ENCODE results near the gene TFF2. TPM values are rescaled to one million over a fixed set of nuclear protein-coding genes. Genes with fewer than 3 reads are reported as not detected.

Gene TFF2
- total and polyA plus RNA-seq, 2 experiments from 2014 or later, result not detected

- Histone ChIP-seq H3K27me3 (peaks cover 6% of the 10 kb centered on the region), H3K4me3 (no peak overlapping the region), H3K27ac (no peak overlapping the region), H3K4me1 (ENCODE audit: low read depth) (no peaks in the 10 kb centered on the region), H3K9me3 (ENCODE audit: low read depth) (no peaks in the 10 kb centered on the region), H3K36me3 (no peaks in the 10 kb centered on the region)
- DNase-seq (ENCODE audit: low read depth in 1 of 2, low spot score in 1 of 2), result no peak
- no peak for TF ChIP-seq CTCF (IDR thresholded peaks at IDR 0.05; ENCODE audit: low read depth, low read length)
Observed at GRCh38 chr21:42369821-42370220, 19.0 kb upstream of the TFF2 start.

- Histone ChIP-seq H3K4me3 (no peak overlapping the region), H3K27ac (no peak overlapping the region), H3K36me3 (no peaks in the 10 kb centered on the region), H3K27me3 (no peaks in the 10 kb centered on the region), H3K9me3 (ENCODE audit: low read depth) (no peaks in the 10 kb centered on the region), H3K4me1 (ENCODE audit: low read depth) (no peaks in the 10 kb centered on the region)
- TF ChIP-seq CTCF (IDR thresholded peaks at IDR 0.05; ENCODE audit: low read depth, low read length), result no peak
- DNase-seq (ENCODE audit: low read depth in 1 of 2, low spot score in 1 of 2), result no peak
Observed at GRCh38 chr21:42367367-42368165, 16.8 kb upstream of the TFF2 start.

- Histone ChIP-seq H3K36me3 (no peaks in the 10 kb centered on the region), H3K9me3 (ENCODE audit: low read depth) (no peaks in the 10 kb centered on the region), H3K4me1 (ENCODE audit: low read depth) (no peaks in the 10 kb centered on the region), H3K27ac (no peak within 1 kb of the TSS), H3K27me3 (no peaks in the 10 kb centered on the region), H3K4me3 (no peak within 1 kb of the TSS)
- TF ChIP-seq CTCF (IDR thresholded peaks at IDR 0.05; ENCODE audit: low read depth, low read length), result no peak
- no peak for DNase-seq (ENCODE audit: low read depth in 1 of 2, low spot score in 1 of 2)
Observed at GRCh38 chr21:42366292-42367010, 15.7 kb upstream of the TFF2 start, which contains the start of gene TFF1. TSS of gene TFF1 (minus strand) at chr21:42366535. CDS start at chr21:42366495, 40 bp downstream.

GRCh38 chr21:42365770-42366169 is 15.0 kb upstream of the TFF2 start:
- H3K27ac ChIP-seq, result no peak overlapping the region
- no peak for TF ChIP-seq CTCF (IDR thresholded peaks at IDR 0.05; ENCODE audit: low read depth, low read length)
- no peaks in the 10 kb centered on the region for H3K27me3 ChIP-seq
- DNase-seq (ENCODE audit: low read depth in 1 of 2, low spot score in 1 of 2), result no peak
- no peak overlapping the region for H3K4me3 ChIP-seq
- H3K36me3 ChIP-seq, result no peaks in the 10 kb centered on the region
- no peaks in the 10 kb centered on the region for H3K4me1 ChIP-seq (ENCODE audit: low read depth)
- H3K9me3 ChIP-seq (ENCODE audit: low read depth), result no peaks in the 10 kb centered on the region

- H3K27me3 ChIP-seq, result no peaks in the 10 kb centered on the region
- no peak for TF ChIP-seq CTCF (IDR thresholded peaks at IDR 0.05; ENCODE audit: low read depth, low read length)
- no peak overlapping the region for H3K27ac ChIP-seq
- DNase-seq (ENCODE audit: low read depth in 1 of 2, low spot score in 1 of 2), result no peak
- H3K36me3 ChIP-seq, result no peaks in the 10 kb centered on the region
- H3K4me1 ChIP-seq (ENCODE audit: low read depth), result no peaks in the 10 kb centered on the region
- no peak overlapping the region for H3K4me3 ChIP-seq
- no peaks in the 10 kb centered on the region for H3K9me3 ChIP-seq (ENCODE audit: low read depth)
Observed at GRCh38 chr21:42364304-42364865, 13.6 kb upstream of the TFF2 start.
